Breast epithelium (tissue), 3 donors: Measurements from ENCODE around the gene FIP1L1.

Experiments
- CTCF ChIP-seq, 3 donors: fragments of 450-650 bp; IDR thresholded peaks; one replicate each; pipeline ENCODE4 v1.5.1; 2016 to 2017; ENCODE audit warnings: antibody characterized with exemption in 3 of 3, mild to moderate bottlenecking in 3 of 3, moderate library complexity in 3 of 3
- POLR2A ChIP-seq: fragments of 450-650 bp; IDR thresholded peaks from one replicate; pipeline ENCODE4 v1.6.1; 2016; ENCODE audit warnings: antibody characterized with exemption, mild to moderate bottlenecking, moderate library complexity

GRCh38 chr4:53478671-53479456 is 101.4 kb downstream of the FIP1L1 start:
- TF ChIP-seq CTCF (IDR thresholded peaks at IDR 0.05) (no peak), POLR2A (no peak)
